Measurements from ENCODE around the gene HMG20A.

The HMG20A gene

GRCh38 chr15:77502379-77503095, 81.8 kb downstream of the HMG20A start:
- DNase-seq (ENCODE audit: low read depth): no peak

- DNase-seq (ENCODE audit: low read depth): no peak
Measured at GRCh38 chr15:77503240-77503639, 82.6 kb downstream of the HMG20A start.

DNA sequence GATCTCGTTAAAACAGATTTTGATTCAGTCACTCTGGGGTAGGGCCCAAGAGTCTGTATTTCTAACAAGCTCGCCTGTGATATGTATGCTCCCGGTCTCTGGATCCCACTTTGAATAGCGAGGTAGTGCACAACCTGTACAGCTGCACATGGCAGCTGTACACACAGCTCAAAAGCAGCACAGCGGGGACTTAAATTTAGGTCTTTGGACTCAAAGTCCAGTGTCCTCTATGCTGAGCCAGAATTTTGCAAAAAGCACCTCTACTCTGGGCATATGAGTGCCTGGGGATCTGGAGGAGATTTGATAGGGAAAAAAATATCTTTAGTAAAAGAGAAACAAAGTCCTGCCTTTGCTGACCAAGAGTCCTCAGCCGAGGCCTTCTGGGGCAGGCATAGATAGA, 83.1 kb downstream of the HMG20A start:
- no peak for DNase-seq (ENCODE audit: low read depth)

- no peak for DNase-seq (ENCODE audit: low read depth)
Measured at GRCh38 chr15:77504306-77504705, 83.6 kb downstream of the HMG20A start.

- DNase-seq (ENCODE audit: low read depth): no peak
Measured at GRCh38 chr15:77504871-77505270, 84.2 kb downstream of the HMG20A start.

DNA sequence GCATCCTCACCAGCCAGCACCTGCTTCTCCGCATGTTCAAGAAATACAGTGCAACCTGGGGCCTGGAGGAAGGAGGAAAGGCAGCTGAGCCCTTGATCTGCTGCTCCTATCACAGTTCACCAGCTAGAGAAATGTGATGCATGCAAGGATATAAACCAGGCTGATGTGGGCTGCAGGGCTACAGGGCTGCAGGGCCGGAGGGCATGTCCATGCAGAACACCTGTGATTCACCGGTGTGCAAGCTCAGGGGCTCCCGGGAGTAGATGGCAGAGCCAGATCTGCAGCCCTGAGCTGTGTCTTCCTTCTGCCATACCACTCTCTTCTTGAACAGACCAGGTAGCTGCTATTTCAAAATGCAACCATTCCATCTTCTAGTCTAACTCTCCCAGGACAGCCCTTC, 84.9 kb downstream of the HMG20A start:
- DNase-seq (ENCODE audit: low read depth): no peak

GRCh38 chr15:77506311-77507142, 85.8 kb downstream of the HMG20A start:
- DNase-seq (ENCODE audit: low read depth): no peak

DNA sequence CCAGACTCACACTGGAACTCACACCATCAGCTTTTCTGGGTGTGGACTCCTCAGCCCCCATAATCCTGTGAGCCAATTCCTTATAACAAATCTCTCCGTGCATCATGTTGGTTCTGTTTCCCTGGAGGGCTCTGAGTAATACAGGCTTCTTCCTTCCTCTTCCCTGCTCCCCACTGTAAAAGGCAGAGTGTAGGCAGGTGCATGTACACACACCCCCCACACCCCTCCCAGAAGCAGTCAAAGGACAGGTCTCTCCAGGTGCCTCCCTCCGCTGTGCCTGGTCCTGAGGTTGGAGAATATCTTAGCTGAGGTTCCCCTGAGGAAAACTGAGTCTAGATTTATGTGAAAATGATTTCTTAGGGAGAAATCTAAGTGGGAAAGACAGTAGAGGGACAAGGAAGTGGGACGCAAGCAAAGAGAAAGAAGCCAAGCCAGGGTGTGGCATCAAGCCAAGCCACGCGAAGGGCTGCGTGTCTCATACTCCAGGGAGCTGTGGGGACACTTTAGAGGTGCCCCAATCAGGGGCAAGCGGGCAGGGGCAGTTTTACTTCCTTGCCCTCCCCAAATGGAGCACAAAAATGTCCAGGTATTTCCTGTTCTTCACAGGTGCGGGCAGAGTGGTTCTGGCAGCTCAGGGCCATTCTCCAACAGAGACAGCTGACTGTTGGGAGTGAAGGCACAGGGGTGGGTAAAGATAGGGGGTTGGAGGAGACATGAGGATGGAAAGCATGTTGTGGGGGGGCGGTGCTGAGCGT, 86.6 kb downstream of the HMG20A start:
- DNase-seq (ENCODE audit: low read depth): no peak

GRCh38 chr15:77507911-77508310, 87.2 kb downstream of the HMG20A start:
- DNase-seq (ENCODE audit: low read depth): no peak

DNA sequence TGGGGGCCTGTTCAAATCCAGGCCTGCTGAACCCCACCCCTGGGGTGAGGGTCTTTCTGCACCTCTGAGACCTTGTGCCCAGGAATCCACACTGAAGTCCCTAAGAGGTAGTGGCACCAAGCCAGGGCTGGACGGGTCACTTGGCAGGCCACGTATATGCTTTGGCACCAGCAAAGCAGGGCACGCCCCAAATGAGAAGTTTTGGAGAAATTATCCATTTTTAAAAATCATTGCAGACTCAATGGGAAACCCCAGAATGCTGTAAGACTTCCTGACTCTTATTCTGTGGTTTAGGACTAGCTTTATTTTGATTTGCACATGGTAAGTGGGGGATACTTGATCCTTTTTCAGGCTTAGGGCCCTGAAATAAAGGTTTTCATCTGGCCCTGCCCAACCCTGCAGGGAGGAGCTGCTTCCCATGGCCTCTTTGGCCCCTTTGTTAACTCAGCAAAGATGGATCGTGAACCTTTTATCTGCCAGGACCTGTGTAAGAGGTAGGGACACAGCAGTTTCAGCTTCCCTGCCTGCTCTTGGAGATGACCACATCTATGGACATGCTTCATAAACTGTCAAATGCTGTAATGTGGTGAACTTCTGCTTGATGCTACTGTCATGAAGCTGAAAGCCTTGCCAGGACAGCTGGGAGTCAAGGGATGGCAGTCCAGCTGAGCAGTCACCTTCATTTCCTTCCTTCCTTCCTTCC, 88.0 kb downstream of the HMG20A start:
- DNase-seq (ENCODE audit: low read depth): no peak

- no peak for DNase-seq (ENCODE audit: low read depth)
Measured at GRCh38 chr15:77510066-77511057, 89.7 kb downstream of the HMG20A start.

GRCh38 chr15:77511869-77512268, 91.2 kb downstream of the HMG20A start:
- no peak for DNase-seq (ENCODE audit: low read depth)

DNA sequence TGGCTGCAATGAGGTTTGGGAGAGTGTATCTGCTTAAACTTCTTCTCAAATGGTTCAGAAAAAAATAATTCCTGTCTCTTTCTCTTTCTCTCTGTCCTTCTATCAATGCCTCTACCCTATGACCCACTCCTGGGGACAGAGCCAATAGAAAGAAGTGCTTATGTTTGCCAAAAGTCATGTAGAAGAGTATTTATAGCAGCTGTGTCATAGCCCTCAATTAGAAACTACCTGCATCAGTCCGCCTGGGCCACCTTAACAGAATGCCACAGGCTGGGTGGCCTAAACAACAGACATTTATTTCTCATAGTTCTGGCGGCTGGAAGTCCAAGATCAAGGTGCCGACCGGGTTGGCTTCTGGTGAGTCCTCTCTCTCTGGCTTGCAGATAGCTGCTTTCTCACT, 92.5 kb downstream of the HMG20A start:
- DNase-seq (ENCODE audit: low read depth): no peak

DNA sequence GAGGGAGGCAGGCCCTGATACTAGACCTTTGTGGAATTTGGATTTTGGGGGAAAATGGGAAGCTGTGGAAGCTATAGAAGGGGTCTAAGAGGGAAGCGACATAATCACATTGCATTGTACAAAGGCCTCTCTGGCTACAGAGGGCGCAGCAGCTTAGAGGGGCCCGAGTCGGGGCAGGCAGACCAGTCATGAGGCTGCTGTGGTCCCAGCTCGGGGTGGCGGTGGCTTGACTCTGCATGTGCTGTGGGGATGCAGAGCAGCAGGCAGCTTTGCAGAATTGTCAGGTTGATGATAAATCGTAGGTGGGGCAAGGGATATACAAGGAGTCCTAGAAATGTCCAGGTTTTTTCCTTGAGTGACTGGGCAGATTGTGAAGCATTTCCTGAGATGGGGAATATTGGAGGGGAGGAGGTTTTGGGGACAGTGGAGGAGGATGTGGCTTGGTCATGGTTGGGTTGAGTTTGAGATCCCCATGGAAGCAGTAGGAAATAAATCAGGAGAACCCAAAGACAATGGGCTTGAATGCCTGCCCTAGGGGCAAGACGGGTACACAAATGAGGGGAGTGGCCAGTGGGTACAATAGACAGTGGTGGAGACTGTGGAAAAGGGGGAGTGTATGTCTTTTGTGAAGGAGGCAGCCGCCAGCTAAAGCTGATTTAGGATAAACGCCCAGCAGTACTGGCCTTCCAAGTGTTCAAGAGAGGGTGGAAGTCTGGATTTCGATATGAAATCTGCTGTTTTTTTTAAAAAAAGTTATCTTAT, 94.1 kb downstream of the HMG20A start:
- DNase-seq (ENCODE audit: low read depth): no peak

DNA sequence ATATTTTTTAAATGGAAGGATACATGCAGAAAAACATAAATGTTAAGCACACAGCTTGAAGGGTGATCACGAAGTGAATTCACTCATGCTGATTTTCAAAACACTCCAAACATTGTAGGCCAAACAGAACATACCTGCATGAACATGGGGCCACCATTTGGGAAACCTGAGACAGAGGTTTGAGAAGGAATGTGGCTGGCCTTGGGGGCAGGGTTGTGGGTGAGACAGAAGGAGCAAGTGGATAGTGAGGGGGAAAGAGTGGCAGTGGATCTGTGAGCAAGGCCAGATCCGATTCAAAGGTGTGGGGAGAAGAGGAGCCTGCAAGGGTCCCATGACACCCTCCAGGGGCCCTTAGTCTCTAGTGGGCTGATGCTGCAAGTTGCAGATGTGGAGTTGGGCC, 94.9 kb downstream of the HMG20A start:
- no peak for DNase-seq (ENCODE audit: low read depth)

GRCh38 chr15:77516076-77516475, 95.4 kb downstream of the HMG20A start:
- DNase-seq (ENCODE audit: low read depth): no peak

- DNase-seq (ENCODE audit: low read depth): no peak
Measured at GRCh38 chr15:77516786-77517185, 96.1 kb downstream of the HMG20A start.

DNA sequence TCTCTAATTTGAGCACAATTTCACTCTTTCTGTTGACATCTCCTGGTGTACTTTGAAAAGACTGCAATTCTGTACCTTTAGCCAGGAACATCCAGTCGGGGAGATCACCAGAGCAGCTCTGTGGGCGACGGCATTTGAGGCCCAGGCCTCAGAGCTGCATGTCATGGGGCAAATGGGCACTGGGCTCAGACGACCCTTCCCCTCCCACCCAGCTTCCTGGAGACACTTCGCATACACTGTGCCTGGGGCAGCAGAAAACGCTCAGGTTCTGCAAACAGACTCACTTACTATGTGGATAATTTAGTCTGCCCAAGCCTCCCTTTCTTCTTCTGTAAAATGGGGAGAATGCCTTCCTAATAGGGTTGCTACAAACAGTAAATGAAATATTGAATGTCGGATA, 96.9 kb downstream of the HMG20A start:
- no peak for DNase-seq (ENCODE audit: low read depth)

DNA sequence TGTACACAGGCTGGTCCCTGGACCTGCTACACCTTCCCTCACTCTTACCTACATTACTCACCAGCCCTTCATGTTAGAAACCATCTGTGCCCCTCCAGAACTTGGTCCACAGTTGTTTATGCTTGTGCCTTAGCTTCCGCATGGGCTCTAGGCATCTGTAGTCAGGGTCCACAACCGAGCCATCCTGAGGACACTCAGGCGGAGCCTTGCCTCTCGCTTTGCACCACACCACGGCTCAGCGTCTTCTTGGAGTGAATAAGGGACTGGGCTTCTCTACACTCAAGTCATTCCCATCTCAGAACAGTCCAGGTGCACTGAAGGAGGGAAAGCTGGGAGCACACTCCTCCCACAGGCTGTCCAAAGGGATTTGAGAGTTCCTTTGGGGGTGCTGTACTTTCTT, 97.8 kb downstream of the HMG20A start:
- no peak for DNase-seq (ENCODE audit: low read depth)

GRCh38 chr15:77519540-77519939, 98.9 kb downstream of the HMG20A start:
- DNase-seq (ENCODE audit: low read depth): no peak

All from activated T-helper 1 cell treated with Interleukin-2 at 50 U/mL for 16 hours (primary cell).